Measurements from ENCODE around the gene NAV3.

NAV3 gene

GRCh38 chr12:78121969-78122610, 291.4 kb downstream of the NAV3 start:
- no peak for DNase-seq

- DNase-seq = no peak
Measured at GRCh38 chr12:78128211-78128610, 297.5 kb downstream of the NAV3 start.

GRCh38 chr12:78143717-78144116, 313.0 kb downstream of the NAV3 start:
- DNase-seq = no peak

- no peak for DNase-seq
Measured at GRCh38 chr12:78145398-78145797, 314.7 kb downstream of the NAV3 start.

GRCh38 chr12:78146365-78146772, 315.7 kb downstream of the NAV3 start:
- DNase-seq = no peak

- DNase-seq = no peak
Measured at GRCh38 chr12:78149459-78149858, 318.8 kb downstream of the NAV3 start.

GRCh38 chr12:78155546-78155945, 324.9 kb downstream of the NAV3 start:
- DNase-seq = no peak

GRCh38 chr12:78156751-78157150, 326.1 kb downstream of the NAV3 start:
- DNase-seq = no peak

- no peak for DNase-seq
Measured at GRCh38 chr12:78157199-78157598, 326.5 kb downstream of the NAV3 start.

GRCh38 chr12:78164154-78164553, 333.5 kb downstream of the NAV3 start:
- DNase-seq = no peak

- DNase-seq = no peak
Measured at GRCh38 chr12:78167510-78167909, 336.8 kb downstream of the NAV3 start.

- DNase-seq = no peak
Measured at GRCh38 chr12:78171061-78171460, 340.4 kb downstream of the NAV3 start.

- DNase-seq = no peak
Measured at GRCh38 chr12:78176643-78177042, 345.9 kb downstream of the NAV3 start.

GRCh38 chr12:78177298-78177697, 346.6 kb downstream of the NAV3 start:
- no peak for DNase-seq

- no peak for DNase-seq
Measured at GRCh38 chr12:78179346-78179745, 348.7 kb downstream of the NAV3 start.

- DNase-seq = no peak
Measured at GRCh38 chr12:78181544-78182162, 351.0 kb downstream of the NAV3 start.

GRCh38 chr12:78183824-78184223, 353.1 kb downstream of the NAV3 start:
- no peak for DNase-seq

- DNase-seq = no peak
Measured at GRCh38 chr12:78185109-78185508, 354.4 kb downstream of the NAV3 start.

- DNase-seq = no peak
Measured at GRCh38 chr12:78185651-78186050, 355.0 kb downstream of the NAV3 start.

- no peak for DNase-seq
Measured at GRCh38 chr12:78186670-78187069, 356.0 kb downstream of the NAV3 start.

- no peak for DNase-seq
Measured at GRCh38 chr12:78187741-78188140, 357.0 kb downstream of the NAV3 start.

- DNase-seq = no peak
Measured at GRCh38 chr12:78189656-78190055, 359.0 kb downstream of the NAV3 start.

GRCh38 chr12:78191611-78192010, 360.9 kb downstream of the NAV3 start:
- DNase-seq = no peak

GRCh38 chr12:78192979-78193378, 362.3 kb downstream of the NAV3 start:
- DNase-seq = no peak

GRCh38 chr12:78194448-78194847, 363.8 kb downstream of the NAV3 start:
- no peak for DNase-seq
